ENCODE data around the gene DLG2. TPM values are rescaled to one million over a fixed set of nuclear protein-coding genes. Genes with fewer than 3 reads are reported as not detected.

The DLG2 gene
- total and polyA plus RNA-seq, 9 of the 15 experiments (the other 6 are each of a cell fraction or from before 2014, with no cell fraction given) = 0.52 to 1.6 (median 0.95) TPM

- Histone ChIP-seq H3K9me1 (ENCODE audit: control insufficient read depth, insufficient read depth, low read length) (no peaks in the 10 kb centered on the region), H3K4me2 (ENCODE audit: insufficient read depth, low read length) (no peak overlapping the region), H4K20me1 (replicated peaks; ENCODE audit: control insufficient read depth, insufficient read depth, low read length) (no peaks in the 10 kb centered on the region), H3K27me3 (ENCODE audit: control insufficient read depth in 2 of 2, insufficient read depth in 2 of 2, low read length in 2 of 2) (no peaks in the 10 kb centered on the region), H3K4me1 (replicated peaks in 1 of 2; ENCODE audit: control insufficient read depth in 2 of 2, insufficient read depth in 2 of 2, low read length in 2 of 2) (no peaks in the 10 kb centered on the region), H3K27ac (ENCODE audit: extremely low read depth, low read depth, low read length) (no peak overlapping the region), H3K79me2 (ENCODE audit: control insufficient read depth, insufficient read depth, low read length) (no peaks in the 10 kb centered on the region), H3K9me3 (replicated peaks; ENCODE audit: control insufficient read depth, insufficient read depth, low read depth, low read length) (no peaks in the 10 kb centered on the region), H3K9ac (ENCODE audit: insufficient read depth in 1 of 2, low read depth in 2 of 2, low read length in 2 of 2) (no peak overlapping the region), H2AFZ (ENCODE audit: low read depth, low read length) (no peak overlapping the region), H3K36me3 (ENCODE audit: control insufficient read depth, insufficient read depth, low read length) (no peaks in the 10 kb centered on the region), H3K4me3 (no peak overlapping the region)
- intact Hi-C loops (cut with micrococcal nuclease) = no loop called here
- POLR2A ChIA-PET = no interaction called here
- in situ Hi-C loops (cut with MboI) = no loop called here
- CTCF ChIA-PET (ENCODE audit: low intra/inter-chr PET ratio) = no interaction called here
- no TSS peak for BruUV-seq (replicated peaks)
- no peak for TF ChIP-seq LCOR (CRISPR knock-in tag; IDR thresholded peaks at IDR 0.05)
- TF ChIP-seq ZNF551 (CRISPR knock-in tag; IDR thresholded peaks at IDR 0.05) = no peak
- WGBS (ENCODE audit: insufficient coverage, low coverage, missing lambda C conversion rate) = 0% methylated on average over 3 of the region's 3 CpGs
- no peak for ATAC-seq
- DNase-seq (ENCODE audit: extremely low read depth in 1 of 4, low spot score in 3 of 4) = no peak
- FAIRE-seq = no peak
Observed at GRCh38 chr11:83480811-83481210, 2146.3 kb downstream of the DLG2 start.

GRCh38 chr11:83480251-83480650 lies 2146.9 kb downstream of the DLG2 start:
- ATAC-seq (no peak), DNase-seq (ENCODE audit: extremely low read depth in 1 of 4, low spot score in 3 of 4) (no peak), FAIRE-seq (no peak)
- POLR2A ChIA-PET = no interaction called here
- H3K4me3 ChIP-seq = no peak overlapping the region
- no peaks in the 10 kb centered on the region for H3K4me1 ChIP-seq (replicated peaks in 1 of 2; ENCODE audit: control insufficient read depth in 2 of 2, insufficient read depth in 2 of 2, low read length in 2 of 2)
- H3K4me2 ChIP-seq (ENCODE audit: insufficient read depth, low read length) = no peak overlapping the region
- H3K27ac ChIP-seq (ENCODE audit: extremely low read depth, low read depth, low read length) = no peak overlapping the region
- H4K20me1 ChIP-seq (replicated peaks; ENCODE audit: control insufficient read depth, insufficient read depth, low read length) = no peaks in the 10 kb centered on the region
- intact Hi-C loops (cut with micrococcal nuclease) (no loop called here), in situ Hi-C loops (cut with MboI) (no loop called here)
- no peaks in the 10 kb centered on the region for H3K9me1 ChIP-seq (ENCODE audit: control insufficient read depth, insufficient read depth, low read length)
- CTCF ChIA-PET (ENCODE audit: low intra/inter-chr PET ratio) = no interaction called here
- 3% methylated on average over 8 of the region's 8 CpGs for WGBS (ENCODE audit: insufficient coverage, low coverage, missing lambda C conversion rate)
- H3K9ac ChIP-seq (ENCODE audit: insufficient read depth in 1 of 2, low read depth in 2 of 2, low read length in 2 of 2) = no peak overlapping the region
- TF ChIP-seq CSDE1 (IDR thresholded peaks at IDR 0.05) (no peak), ZNF253 (CRISPR knock-in tag; conservative IDR thresholded peaks at IDR 0.05) (no peak), ZNF668 (CRISPR knock-in tag; IDR thresholded peaks at IDR 0.05) (no peak), ARID4B (CRISPR knock-in tag; IDR thresholded peaks at IDR 0.05) (no peak)
- H3K27me3 ChIP-seq (ENCODE audit: control insufficient read depth in 2 of 2, insufficient read depth in 2 of 2, low read length in 2 of 2) = no peaks in the 10 kb centered on the region
- no peak overlapping the region for H2AFZ ChIP-seq (ENCODE audit: low read depth, low read length)
- H3K36me3 ChIP-seq (ENCODE audit: control insufficient read depth, insufficient read depth, low read length) = no peaks in the 10 kb centered on the region
- no peaks in the 10 kb centered on the region for H3K9me3 ChIP-seq (replicated peaks; ENCODE audit: control insufficient read depth, insufficient read depth, low read depth, low read length)
- BruUV-seq (replicated peaks) = no TSS peak
- H3K79me2 ChIP-seq (ENCODE audit: control insufficient read depth, insufficient read depth, low read length) = no peaks in the 10 kb centered on the region

Data from K562 (cell line).